Measurements from ENCODE around the gene HRAS. TPM values are rescaled to one million over a fixed set of nuclear protein-coding genes. Genes with fewer than 3 reads are reported as not detected.

HRAS gene
- total and polyA plus RNA-seq, 2 experiments from 2014 or later = 62.1 to 76.9 TPM

DNA sequence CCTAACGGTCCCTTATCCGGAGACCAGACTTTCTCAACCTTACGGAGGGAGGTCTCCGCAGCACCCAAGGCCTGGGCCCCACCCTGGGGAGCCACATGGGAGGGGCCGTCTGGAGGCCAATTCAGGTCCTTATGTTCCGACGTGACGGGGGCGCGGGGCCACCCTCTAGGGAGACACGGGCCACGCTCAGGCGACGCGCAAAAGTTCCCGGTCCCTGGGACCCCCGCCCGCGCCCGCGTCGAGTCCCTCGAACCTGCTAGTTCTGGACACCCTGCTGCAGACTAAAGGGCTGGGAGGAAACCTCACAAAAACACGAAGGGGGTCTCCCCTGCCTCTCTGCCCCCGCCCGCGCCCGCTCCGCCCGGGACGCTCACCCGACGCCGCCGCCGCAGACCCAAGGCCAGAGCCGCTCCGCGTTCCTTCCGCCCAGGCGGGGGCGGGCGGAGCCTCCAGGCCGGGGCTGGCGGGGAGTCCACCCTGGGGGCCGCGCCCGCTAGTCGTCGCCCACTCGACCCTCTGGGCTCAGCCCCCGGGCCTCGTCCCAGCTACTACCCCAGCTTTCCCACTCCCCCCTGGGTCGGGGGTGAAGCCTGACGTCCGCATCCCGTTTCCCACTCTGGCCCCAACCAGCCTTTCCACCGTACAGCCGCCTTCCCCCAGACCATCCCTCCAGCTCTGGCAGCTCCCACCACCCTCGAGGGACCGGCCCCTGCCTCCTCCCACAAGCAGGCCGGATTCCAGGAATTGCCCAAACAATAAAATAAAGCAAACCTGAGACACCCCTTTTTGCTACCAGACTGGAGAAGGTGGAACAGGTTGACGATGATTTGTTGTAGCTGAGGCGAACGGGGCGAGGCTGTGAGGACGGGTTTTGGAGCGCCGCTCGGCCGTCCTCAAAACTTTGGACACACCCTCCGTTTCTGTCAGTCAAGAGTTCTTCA lies 31.1 kb downstream of the HRAS start:
- Histone ChIP-seq H3K4me2 (ENCODE audit: unreplicated experiment) (peak overlapping the region; percentile 98), H3K27ac (peak overlapping the region; percentile 100)

DNA sequence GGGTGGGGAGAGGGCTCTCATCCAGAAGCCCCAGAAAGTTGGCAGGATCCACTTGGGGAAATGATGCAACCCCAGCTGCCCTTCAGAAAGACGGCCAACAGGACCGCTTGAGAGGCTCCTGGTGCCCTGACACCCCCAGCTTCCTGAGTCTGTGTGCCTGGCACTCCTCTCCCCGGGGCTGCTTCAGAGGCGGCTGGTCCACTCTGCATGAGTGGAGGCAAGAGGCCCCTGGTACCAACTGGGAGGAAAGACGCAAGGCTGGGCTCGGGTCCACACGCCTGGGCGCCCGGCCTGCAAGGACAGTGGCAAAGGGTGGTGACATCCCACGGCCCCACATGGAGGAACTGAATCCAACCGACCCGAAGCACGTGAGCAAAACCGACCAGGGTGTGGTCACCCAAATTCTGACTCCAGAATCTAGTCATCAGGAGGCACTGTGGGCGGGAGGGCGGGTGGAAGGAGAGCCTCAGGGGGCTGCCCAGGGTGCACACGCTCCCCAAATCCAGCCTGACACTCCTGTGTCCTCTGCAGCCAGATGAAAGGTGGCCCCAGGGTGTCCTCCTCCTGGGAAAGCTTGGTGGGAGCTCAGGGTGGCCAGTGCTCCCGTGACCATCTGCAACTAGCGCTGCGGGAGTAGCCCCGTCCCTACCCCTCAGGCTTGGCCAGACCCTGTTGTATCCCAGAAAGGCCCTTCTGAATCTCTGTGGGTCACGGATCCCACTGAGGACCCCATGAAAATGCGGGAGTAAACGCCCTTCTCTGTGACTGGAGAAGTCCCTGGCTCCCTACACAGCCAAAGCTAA lies 32.0 kb downstream of the HRAS start:
- H3K27me3 ChIP-seq (replicated peaks; ENCODE audit: insufficient read depth) = no peaks in the 10 kb centered on the region
- H4K20me1 ChIP-seq (ENCODE audit: insufficient read depth) = no peaks in the 10 kb centered on the region
- peak; percentile 90 for DNase-seq
- H3K9ac ChIP-seq = peak overlapping the region; percentile 100
- peaks cover 23% of the 10 kb centered on the region for H3K36me3 ChIP-seq (ENCODE audit: low read depth)
- in situ Hi-C loops (cut with MboI) = no loop called here
- H3K9me3 ChIP-seq (ENCODE audit: low read depth) = no peaks in the 10 kb centered on the region
- peaks cover 14% of the 10 kb centered on the region for H3F3A ChIP-seq (ENCODE audit: insufficient read depth)
- TF ChIP-seq EZH2phosphoT487 (IDR thresholded peaks at IDR 0.05; ENCODE audit: insufficient read depth, low read depth) (no peak), EZH2 (IDR thresholded peaks at IDR 0.05; ENCODE audit: insufficient read depth, poor library complexity, severe bottlenecking) (no peak)
- H3K4me1 ChIP-seq (ENCODE audit: insufficient read depth) = peaks cover 17% of the 10 kb centered on the region
- H3K79me2 ChIP-seq (ENCODE audit: insufficient read depth) = peaks cover 80% of the 10 kb centered on the region
- 1 to 2% methylated on average over 20 to 22 of the region's 24 CpGs for WGBS, 2 experiments (ENCODE audit: low coverage in 1 of 2, low lambda C conversion rate in 2 of 2, missing lambda C conversion rate in 2 of 2)
- no peaks in the 10 kb centered on the region for H3K9me2 ChIP-seq (ENCODE audit: insufficient read depth)
- peak overlapping the region; percentile 98 for H3K4me2 ChIP-seq (ENCODE audit: unreplicated experiment)
- H3K4me3 ChIP-seq = peak overlapping the region; percentile 96
- H3K27ac ChIP-seq = peak overlapping the region; percentile 100
- no peak overlapping the region for H2AFZ ChIP-seq

More for the DNA sequence above, 31.1 kb downstream of the HRAS start:
- H3F3A ChIP-seq (ENCODE audit: insufficient read depth) = peaks cover 12% of the 10 kb centered on the region
- H3K27me3 ChIP-seq (replicated peaks; ENCODE audit: insufficient read depth) = no peaks in the 10 kb centered on the region
- TF ChIP-seq EZH2phosphoT487 (IDR thresholded peaks at IDR 0.05; ENCODE audit: insufficient read depth, low read depth) (no peak), EZH2 (IDR thresholded peaks at IDR 0.05; ENCODE audit: insufficient read depth, poor library complexity, severe bottlenecking) (no peak)
- H3K36me3 ChIP-seq (ENCODE audit: low read depth) = peaks cover 22% of the 10 kb centered on the region; the same call in 1 of the 2 replicates
- no peak overlapping the region for H2AFZ ChIP-seq
- DNase-seq = peak; percentile 80
- H3K4me1 ChIP-seq (ENCODE audit: insufficient read depth) = peaks cover 17% of the 10 kb centered on the region
- no peaks in the 10 kb centered on the region for H3K9me3 ChIP-seq (ENCODE audit: low read depth)
- WGBS, 2 experiments (ENCODE audit: low coverage in 1 of 2, low lambda C conversion rate in 2 of 2, missing lambda C conversion rate in 2 of 2) = 2 to 3% methylated on average over 44 to 69 of the region's 72 CpGs
- no peaks in the 10 kb centered on the region for H4K20me1 ChIP-seq (ENCODE audit: insufficient read depth)
- in situ Hi-C loops (cut with MboI) = no loop called here
- peak overlapping the region; percentile 100 for H3K9ac ChIP-seq
- no peaks in the 10 kb centered on the region for H3K9me2 ChIP-seq (ENCODE audit: insufficient read depth)
- H3K4me3 ChIP-seq = peak overlapping the region; percentile 96
- peaks cover 81% of the 10 kb centered on the region for H3K79me2 ChIP-seq (ENCODE audit: insufficient read depth)

DNA sequence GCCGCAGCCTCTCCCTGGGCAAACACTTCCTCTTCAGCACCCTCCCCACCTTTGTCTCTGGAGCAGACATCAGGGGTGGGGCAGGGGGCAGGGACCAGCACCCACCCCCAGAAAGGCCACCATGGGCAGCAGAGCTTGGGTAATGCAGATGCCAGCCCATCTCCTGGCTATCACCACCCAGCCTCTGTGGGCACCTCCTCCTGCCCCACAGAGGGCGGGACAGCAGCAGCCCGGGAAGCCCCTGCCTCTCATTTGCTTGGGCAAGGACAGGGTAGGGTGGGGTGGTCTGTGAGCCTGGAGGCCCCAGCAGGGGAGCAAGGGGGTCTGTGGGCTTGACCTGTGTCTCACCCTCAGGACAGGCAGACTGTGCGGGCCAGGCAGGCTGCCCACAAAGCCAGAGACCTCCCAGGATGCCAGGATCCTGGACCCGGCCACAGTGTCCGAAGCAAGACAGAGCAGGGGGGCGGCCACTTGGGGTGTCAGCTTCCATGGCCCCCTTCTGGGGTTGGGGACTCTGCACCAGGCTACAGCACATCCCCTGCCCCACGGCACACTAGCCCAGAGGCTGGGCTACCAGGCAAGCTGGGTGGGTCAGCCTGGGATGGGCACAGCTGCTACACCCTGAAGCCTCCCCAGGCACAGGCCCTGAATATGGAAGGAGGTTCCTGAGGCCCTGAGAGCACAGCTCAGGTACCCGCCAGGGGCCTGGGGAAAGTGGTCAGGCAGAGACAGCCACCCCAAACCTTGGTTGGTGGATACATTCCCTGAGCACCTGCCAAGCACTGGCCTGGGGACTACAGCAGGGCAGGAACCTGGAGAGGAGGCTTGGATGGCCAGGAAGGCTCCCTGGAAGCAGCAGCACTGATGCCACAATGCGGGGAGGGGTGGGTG lies 32.8 kb downstream of the HRAS start:
- no peaks in the 10 kb centered on the region for H4K20me1 ChIP-seq (ENCODE audit: insufficient read depth)
- no peak for DNase-seq
- H3K27me3 ChIP-seq (replicated peaks; ENCODE audit: insufficient read depth) = no peaks in the 10 kb centered on the region
- peaks cover 17% of the 10 kb centered on the region for H3K4me1 ChIP-seq (ENCODE audit: insufficient read depth)
- peak overlapping the region; percentile 100 for H3K27ac ChIP-seq
- peaks cover 22% of the 10 kb centered on the region for H3F3A ChIP-seq (ENCODE audit: insufficient read depth)
- H3K79me2 ChIP-seq (ENCODE audit: insufficient read depth) = peaks cover 80% of the 10 kb centered on the region
- peaks cover 29% of the 10 kb centered on the region for H3K36me3 ChIP-seq (ENCODE audit: low read depth)
- in situ Hi-C loops (cut with MboI) = no loop called here
- no peaks in the 10 kb centered on the region for H3K9me2 ChIP-seq (ENCODE audit: insufficient read depth)
- TF ChIP-seq EZH2 (IDR thresholded peaks at IDR 0.05; ENCODE audit: insufficient read depth, poor library complexity, severe bottlenecking) = no peak
- no peak for TF ChIP-seq EZH2phosphoT487 (IDR thresholded peaks at IDR 0.05; ENCODE audit: insufficient read depth, low read depth)
- 72 to 85% methylated on average over 9 to 10 of the region's 10 CpGs for WGBS, 2 experiments (ENCODE audit: low coverage in 1 of 2, low lambda C conversion rate in 2 of 2, missing lambda C conversion rate in 2 of 2)
- H3K4me3 ChIP-seq = peak overlapping the region; percentile 23; the same call in 1 of the 2 replicates
- H3K9ac ChIP-seq = peak overlapping the region; percentile 100
- H3K4me2 ChIP-seq (ENCODE audit: unreplicated experiment) = peak overlapping the region; percentile 41
- no peaks in the 10 kb centered on the region for H3K9me3 ChIP-seq (ENCODE audit: low read depth)
- H2AFZ ChIP-seq = no peak overlapping the region

Measured in GM23248 (cell line).